ENCODE data around the gene SPATA7.
A peak's percentile ranks its signal among the peaks of the same experiment; 100 is the strongest.

The SPATA7 gene

GRCh38 chr14:88385212-88386101, at the start of gene SPATA7:
Gene SPATA7 (plus strand): TSS chr14:88385657. CDS start chr14:88385819, 162 bp downstream.
- TF ChIP-seq CTCF (IDR thresholded peaks at IDR 0.05) (peak; percentile 8; the same call in 1 of the 2 replicates), ZFX (IDR thresholded peaks at IDR 0.05; ENCODE audit: borderline replicate concordance) (no peak)
- H3K27ac ChIP-seq, result peak within 1 kb of the TSS; percentile 26

- no peak overlapping the region for H3K27ac ChIP-seq
- no peak for TF ChIP-seq ZFX (IDR thresholded peaks at IDR 0.05; ENCODE audit: borderline replicate concordance)
- no peak for TF ChIP-seq CTCF (IDR thresholded peaks at IDR 0.05)
Measured at GRCh38 chr14:88340357-88340756, 45.1 kb upstream of the SPATA7 start.

- H3K27ac ChIP-seq, result no peak overlapping the region
- TF ChIP-seq ZFX (IDR thresholded peaks at IDR 0.05; ENCODE audit: borderline replicate concordance), result no peak
- no peak for TF ChIP-seq CTCF (IDR thresholded peaks at IDR 0.05)
Measured at GRCh38 chr14:88342980-88343379, 42.5 kb upstream of the SPATA7 start.

GRCh38 chr14:88346048-88346639, 39.3 kb upstream of the SPATA7 start:
- TF ChIP-seq ZFX (IDR thresholded peaks at IDR 0.05; ENCODE audit: borderline replicate concordance), result no peak
- no peak for TF ChIP-seq CTCF (IDR thresholded peaks at IDR 0.05)

GRCh38 chr14:88348546-88348945, 36.9 kb upstream of the SPATA7 start:
- TF ChIP-seq CTCF (IDR thresholded peaks at IDR 0.05) (no peak), ZFX (IDR thresholded peaks at IDR 0.05; ENCODE audit: borderline replicate concordance) (no peak)
- no peak overlapping the region for H3K27ac ChIP-seq

More at GRCh38 chr14:88346048-88346639, 39.3 kb upstream of the SPATA7 start:
- no peak overlapping the region for H3K27ac ChIP-seq

- TF ChIP-seq CTCF (IDR thresholded peaks at IDR 0.05) (no peak), ZFX (IDR thresholded peaks at IDR 0.05; ENCODE audit: borderline replicate concordance) (no peak)
- H3K27ac ChIP-seq, result no peak overlapping the region
Measured at GRCh38 chr14:88351966-88352691, 33.3 kb upstream of the SPATA7 start.
